Upper lobe of left lung (tissue), 4 donors: ENCODE results near the gene LAMA3.

Experiments
- CTCF ChIP-seq, 6 experiments: fragments of 450-650 bp in 4 of 6; fragments of 200-600 bp in 2 of 6; sonication (generic) in 2 of 6; IDR thresholded peaks; one replicate each; pipeline ENCODE4 v1.5.1; 2016 to 2019; ENCODE audit warnings: antibody characterized with exemption in 6 of 6
- POLR2A ChIP-seq, 4 donors: fragments of 450-650 bp; IDR thresholded peaks; one replicate each; pipeline ENCODE4 v1.5.1; 2016 to 2017; ENCODE audit warnings: antibody characterized with exemption in 4 of 4, mild to moderate bottlenecking in 2 of 4
- POLR2AphosphoS5 ChIP-seq, 2 donors: sonication (generic); formaldehyde crosslinking; IDR thresholded peaks; one replicate each; pipeline ENCODE4 v1.5.1; 2017; ENCODE audit warnings: antibody characterized with exemption in 2 of 2

- TF ChIP-seq CTCF (IDR thresholded peaks at IDR 0.05): no peak
- TF ChIP-seq POLR2A (IDR thresholded peaks at IDR 0.05): no peak
- TF ChIP-seq POLR2AphosphoS5 (IDR thresholded peaks at IDR 0.05): no peak
Measured at GRCh38 chr18:23723121-23723520, 33.9 kb downstream of the LAMA3 start.
